OCI-LY3 (cell line): Measurements from ENCODE around the gene BMERB1.

ENCODE experiments used
- H2AFZ ChIP-seq: fragments of 200-600, 300-600 bp; shearing (Covaris generic); 2 replicates; pipeline ENCODE4 v1.6.0; 2014; ENCODE audit warnings: antibody characterized with exemption, low read depth, low read length
- H3K27ac ChIP-seq: fragments of 200-600, 300-600 bp; sonication (generic); 2 replicates; pipeline ENCODE4 v1.5.1; 2014; ENCODE audit warnings: mild to moderate bottlenecking, low read length, moderate library complexity, mixed read lengths
- H3K27me3 ChIP-seq: fragments of 200-600, 300-600 bp; sonication (generic); 2 replicates; pipeline ENCODE4 v1.6.1; 2014; ENCODE audit warnings: low read depth, low read length, mixed read lengths
- H3K36me3 ChIP-seq: fragments of 200-600, 300-600 bp; sonication (generic); replicated peaks from 2 replicates; pipeline ENCODE3; 2014; ENCODE audit warnings: low read depth, low read length, mixed read lengths
- H3K4me1 ChIP-seq: fragments of 300-600, 200-600 bp; sonication (generic); 2 replicates; pipeline ENCODE4 v1.6.1; 2014; ENCODE audit warnings: low read length, mixed read lengths
- H3K4me2 ChIP-seq: fragments of 200-600, 300-600 bp; sonication (generic); 2 replicates; pipeline ENCODE4 v1.6.1; 2014; ENCODE audit warnings: low read length, mixed read lengths
- H3K4me3 ChIP-seq: fragments of 300-600, 200-600 bp; sonication (generic); 2 replicates; pipeline ENCODE4 v1.5.1; 2014; ENCODE audit warnings: antibody characterized with exemption, mild to moderate bottlenecking, low read length, moderate library complexity
- H3K79me2 ChIP-seq: fragments of 300-600, 200-600 bp; shearing (Covaris generic); 2 replicates; pipeline ENCODE4 v1.6.1; 2014; ENCODE audit warnings: mild to moderate bottlenecking, low read length, mixed read lengths
- H3K9ac ChIP-seq: fragments of 300-600, 200-600 bp; shearing (Covaris generic); 2 replicates; pipeline ENCODE4 v1.6.0; 2014; ENCODE audit warnings: mild to moderate bottlenecking, low read length, moderate library complexity
- H3K9me3 ChIP-seq: fragments of 200-600, 300-600 bp; shearing (Covaris generic); 2 replicates; pipeline ENCODE4 v1.6.1; 2014; ENCODE audit warnings: low read length, mixed read lengths; ENCODE audit not compliant: insufficient read depth
- H4K20me1 ChIP-seq: fragments of 200-600, 300-600 bp; sonication (generic); 2 replicates; pipeline ENCODE4 v1.6.1; 2016; ENCODE audit warnings: low read length, mixed read lengths; ENCODE audit not compliant: insufficient read depth
- EZH2phosphoT487 ChIP-seq: fragments of 200-600 bp; shearing (Covaris generic); IDR thresholded peaks from 2 replicates; pipeline ENCODE4 v1.6.1; 2018; ENCODE audit warnings: antibody characterized with exemption, mixed run types, low read depth
- TF ChIP-seq, protein P1 (sequence below): fragments of 200-600, 300-600 bp; sonication (generic); IDR thresholded peaks from 2 replicates; pipeline ENCODE4 v1.5.1; 2014; ENCODE audit warnings: antibody characterized with exemption, low read length, low read depth

Gene BMERB1

DNA sequence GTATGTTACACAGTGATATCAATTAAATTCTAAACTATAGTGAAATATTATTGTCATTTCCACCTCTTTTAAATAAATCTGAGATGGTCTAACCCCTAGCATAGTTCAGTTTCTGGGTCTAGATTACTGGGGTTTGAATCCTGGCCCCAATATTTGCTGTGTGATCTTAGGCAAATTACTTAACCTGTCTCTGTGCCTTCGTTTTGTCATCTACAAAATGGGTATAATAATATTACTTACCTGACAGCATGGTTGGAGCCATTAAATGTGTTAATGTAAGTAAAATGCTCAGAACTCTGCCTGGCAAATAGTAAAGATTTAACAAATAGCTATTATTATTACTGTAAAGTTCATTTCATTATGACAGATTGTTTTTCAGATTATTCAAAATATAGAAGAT, 52.3 kb downstream of the BMERB1 start:
- no peaks in the 10 kb centered on the region for H3K9me3 ChIP-seq
- H4K20me1 ChIP-seq = no peaks in the 10 kb centered on the region
- H3K27me3 ChIP-seq = no peaks in the 10 kb centered on the region
- TF ChIP-seq, protein P1, sequence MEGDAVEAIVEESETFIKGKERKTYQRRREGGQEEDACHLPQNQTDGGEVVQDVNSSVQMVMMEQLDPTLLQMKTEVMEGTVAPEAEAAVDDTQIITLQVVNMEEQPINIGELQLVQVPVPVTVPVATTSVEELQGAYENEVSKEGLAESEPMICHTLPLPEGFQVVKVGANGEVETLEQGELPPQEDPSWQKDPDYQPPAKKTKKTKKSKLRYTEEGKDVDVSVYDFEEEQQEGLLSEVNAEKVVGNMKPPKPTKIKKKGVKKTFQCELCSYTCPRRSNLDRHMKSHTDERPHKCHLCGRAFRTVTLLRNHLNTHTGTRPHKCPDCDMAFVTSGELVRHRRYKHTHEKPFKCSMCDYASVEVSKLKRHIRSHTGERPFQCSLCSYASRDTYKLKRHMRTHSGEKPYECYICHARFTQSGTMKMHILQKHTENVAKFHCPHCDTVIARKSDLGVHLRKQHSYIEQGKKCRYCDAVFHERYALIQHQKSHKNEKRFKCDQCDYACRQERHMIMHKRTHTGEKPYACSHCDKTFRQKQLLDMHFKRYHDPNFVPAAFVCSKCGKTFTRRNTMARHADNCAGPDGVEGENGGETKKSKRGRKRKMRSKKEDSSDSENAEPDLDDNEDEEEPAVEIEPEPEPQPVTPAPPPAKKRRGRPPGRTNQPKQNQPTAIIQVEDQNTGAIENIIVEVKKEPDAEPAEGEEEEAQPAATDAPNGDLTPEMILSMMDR = no peak
- TF ChIP-seq EZH2phosphoT487 = no peak
- no peak overlapping the region for H3K27ac ChIP-seq
- H3K4me1 ChIP-seq = peaks cover 7% of the 10 kb centered on the region
- H3K4me3 ChIP-seq = no peak overlapping the region
- H3K4me2 ChIP-seq = no peak overlapping the region
- H3K36me3 ChIP-seq = no peaks in the 10 kb centered on the region
- no peak overlapping the region for H2AFZ ChIP-seq
- H3K9ac ChIP-seq = no peak overlapping the region
- no peaks in the 10 kb centered on the region for H3K79me2 ChIP-seq

DNA sequence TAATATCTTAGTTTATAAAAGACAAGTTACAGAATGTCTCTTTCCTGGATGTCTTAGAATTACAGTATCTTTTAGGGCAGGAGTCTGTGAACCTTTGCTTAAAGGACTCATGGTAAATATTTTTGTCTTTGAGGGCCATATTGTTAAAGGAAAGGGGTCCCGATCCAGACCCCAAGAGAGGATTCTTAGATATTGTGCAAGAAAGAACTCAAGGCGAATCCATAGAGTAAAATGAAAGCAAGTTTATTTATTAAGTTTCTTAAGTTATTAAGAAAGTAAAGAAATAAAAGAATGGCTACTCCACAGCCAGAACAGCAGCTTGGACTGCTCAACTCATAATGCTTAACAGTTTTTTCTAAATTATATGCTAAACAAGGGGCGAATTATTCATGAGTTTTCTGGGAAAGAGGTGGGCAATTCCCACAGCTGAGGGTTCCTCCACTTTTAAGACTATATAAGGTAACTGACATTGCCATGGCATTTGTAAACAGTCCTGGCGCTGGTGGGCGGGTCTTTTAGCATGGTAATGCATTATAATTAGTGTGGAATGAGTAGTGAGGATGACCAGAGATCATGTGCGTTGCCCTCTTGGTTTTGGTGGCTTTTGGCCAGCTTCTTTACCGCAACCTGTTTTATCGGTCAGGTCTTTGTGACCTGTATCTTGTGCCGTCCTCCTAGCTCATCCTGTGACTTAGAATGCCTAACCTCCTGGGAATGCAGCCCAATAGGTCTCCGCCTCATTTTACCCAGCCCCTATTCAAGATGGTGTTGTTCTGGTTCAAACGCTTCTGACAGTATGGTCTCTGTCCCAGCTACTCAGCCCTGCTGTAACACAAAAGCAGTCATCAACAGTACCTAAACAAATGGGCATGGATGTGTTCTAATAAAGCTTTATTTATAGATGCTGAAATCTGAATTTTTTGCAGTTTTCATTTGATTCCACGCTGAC, 53.2 kb downstream of the BMERB1 start:
- no peak overlapping the region for H3K4me2 ChIP-seq
- H3K27me3 ChIP-seq = no peaks in the 10 kb centered on the region
- H3K27ac ChIP-seq = no peak overlapping the region
- no peak overlapping the region for H3K4me3 ChIP-seq
- no peak overlapping the region for H3K9ac ChIP-seq
- H3K36me3 ChIP-seq = no peaks in the 10 kb centered on the region
- H3K4me1 ChIP-seq = peaks cover 12% of the 10 kb centered on the region
- no peaks in the 10 kb centered on the region for H3K9me3 ChIP-seq
- no peaks in the 10 kb centered on the region for H4K20me1 ChIP-seq
- no peaks in the 10 kb centered on the region for H3K79me2 ChIP-seq
- H2AFZ ChIP-seq = no peak overlapping the region
- TF ChIP-seq, protein P1 = no peak
- TF ChIP-seq EZH2phosphoT487 = no peak

DNA sequence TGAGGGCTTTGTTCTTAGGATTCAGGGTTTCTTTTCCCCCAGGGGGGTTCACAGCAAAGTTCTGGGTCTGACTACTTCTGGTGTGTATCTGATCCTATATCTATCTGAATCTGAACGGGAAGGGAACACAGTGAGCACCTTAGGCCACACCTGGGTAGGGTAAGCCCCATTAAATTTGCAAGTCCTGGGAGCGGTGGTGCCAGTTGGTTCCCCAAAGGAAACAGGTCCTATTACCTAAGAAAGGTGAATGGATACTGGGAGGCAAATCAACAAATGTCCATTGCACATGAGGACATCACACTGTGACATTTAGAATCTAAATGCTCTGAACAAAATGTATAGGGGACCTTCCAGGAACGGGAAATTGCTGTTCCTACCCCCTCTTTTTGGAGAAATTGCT, 54.6 kb downstream of the BMERB1 start:
- Histone ChIP-seq H3K4me2 (no peak overlapping the region), H3K27ac (no peak overlapping the region)

DNA sequence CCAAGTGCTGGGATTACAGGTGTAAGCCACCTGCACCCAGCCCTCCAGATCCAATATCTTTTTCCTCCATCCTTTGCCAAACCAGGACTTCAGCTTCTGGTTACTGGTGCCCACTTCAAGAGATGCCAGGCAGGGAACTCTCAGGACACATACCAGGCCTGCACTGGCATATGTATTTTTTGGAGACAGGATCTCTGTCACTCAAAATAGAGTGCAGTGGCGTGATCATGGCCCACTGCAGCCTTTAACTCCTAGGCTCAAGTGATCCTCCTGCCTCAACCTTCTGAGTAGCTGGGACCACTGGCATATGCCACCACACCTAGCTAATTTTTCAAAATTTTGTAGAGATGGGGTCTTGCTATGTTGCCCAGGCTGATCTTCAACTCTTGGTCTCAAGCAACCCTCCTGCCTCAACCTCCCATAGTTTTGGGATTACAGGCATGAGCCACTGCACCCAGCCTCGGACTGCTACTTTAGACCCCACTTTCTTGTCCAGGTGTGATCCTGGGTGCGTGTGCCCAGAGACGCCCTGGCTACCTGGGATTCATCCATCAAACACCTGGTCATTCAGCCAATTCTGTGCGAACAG, 55.8 kb downstream of the BMERB1 start:
- no peaks in the 10 kb centered on the region for H3K9me3 ChIP-seq
- H3K4me1 ChIP-seq = peaks cover 5% of the 10 kb centered on the region; the same call in 1 of the 2 replicates
- no peak overlapping the region for H3K9ac ChIP-seq
- no peaks in the 10 kb centered on the region for H3K27me3 ChIP-seq
- no peak overlapping the region for H3K4me2 ChIP-seq
- TF ChIP-seq, protein P1 = no peak
- TF ChIP-seq EZH2phosphoT487 = no peak
- H3K36me3 ChIP-seq = no peaks in the 10 kb centered on the region
- H2AFZ ChIP-seq = no peak overlapping the region
- no peak overlapping the region for H3K27ac ChIP-seq
- no peaks in the 10 kb centered on the region for H3K79me2 ChIP-seq
- H4K20me1 ChIP-seq = no peaks in the 10 kb centered on the region
- H3K4me3 ChIP-seq = no peak overlapping the region

More for the DNA sequence above, 54.6 kb downstream of the BMERB1 start:
- H3K4me3 ChIP-seq = no peak overlapping the region
- no peak overlapping the region for H2AFZ ChIP-seq
- H3K9ac ChIP-seq = no peak overlapping the region
- H3K36me3 ChIP-seq = no peaks in the 10 kb centered on the region
- peaks cover 7% of the 10 kb centered on the region for H3K4me1 ChIP-seq
- no peaks in the 10 kb centered on the region for H4K20me1 ChIP-seq
- no peaks in the 10 kb centered on the region for H3K27me3 ChIP-seq
- H3K9me3 ChIP-seq = no peaks in the 10 kb centered on the region
- no peaks in the 10 kb centered on the region for H3K79me2 ChIP-seq
- no peak for TF ChIP-seq EZH2phosphoT487
- TF ChIP-seq, protein P1 = no peak
